ENCODE measurements around the gene SEC61A2. TPM values are rescaled to one million over a fixed set of nuclear protein-coding genes. Genes with fewer than 3 reads are reported as not detected.

The SEC61A2 gene
- total RNA-seq (2014; rRNA removed; shearing (Covaris generic)): 2.5 and 5.4 TPM in 2 replicates

DNA sequence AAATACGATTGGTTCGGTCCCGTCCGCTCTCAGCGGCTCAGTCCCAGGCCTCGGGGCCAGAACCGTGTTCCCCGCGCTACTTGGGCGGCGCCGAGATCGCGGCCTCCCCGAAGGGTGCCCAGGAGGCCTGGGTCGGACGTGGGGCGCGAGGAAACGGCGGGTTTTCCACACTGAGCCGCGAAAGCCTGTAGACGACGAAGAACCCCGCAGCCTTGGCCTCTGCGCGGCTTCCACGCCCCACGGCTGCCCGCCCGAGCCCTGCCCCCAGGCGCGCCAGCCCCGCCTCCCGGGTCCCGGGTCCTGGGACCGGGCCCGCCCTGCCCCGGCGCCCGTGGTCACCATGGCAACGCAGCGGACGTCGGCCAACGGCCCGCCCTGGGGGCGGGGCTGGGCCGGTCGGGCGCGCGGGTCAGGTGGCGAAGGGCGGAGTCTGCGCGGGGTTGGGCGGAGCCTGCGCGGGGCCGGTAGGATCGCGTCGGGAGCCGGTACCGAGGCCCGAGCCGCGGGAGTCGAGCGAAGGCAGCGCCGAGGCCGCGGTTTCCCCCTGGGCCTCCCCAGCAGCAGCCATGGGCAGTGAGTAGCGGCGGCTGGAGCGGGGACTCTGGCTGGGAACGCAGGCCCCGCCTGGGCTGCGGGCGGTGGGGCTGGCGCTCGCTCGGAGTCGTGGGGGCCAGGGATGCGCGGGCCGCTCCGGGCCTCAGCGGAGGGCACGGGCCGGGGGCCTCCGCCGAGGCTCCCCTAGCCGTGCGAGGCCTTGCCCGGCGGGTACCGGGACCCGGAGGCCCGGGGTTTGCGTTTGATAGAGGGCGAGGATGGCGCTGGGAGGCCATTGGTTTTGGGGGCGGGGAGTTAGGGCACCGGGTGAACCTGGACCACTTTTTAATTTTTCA is at the start of gene SEC61A2:
Gene SEC61A2 (plus strand): TSS at position 456 of the 890 bp plus-strand sequence. CDS start 111 bp downstream, at position 567.

DNA sequence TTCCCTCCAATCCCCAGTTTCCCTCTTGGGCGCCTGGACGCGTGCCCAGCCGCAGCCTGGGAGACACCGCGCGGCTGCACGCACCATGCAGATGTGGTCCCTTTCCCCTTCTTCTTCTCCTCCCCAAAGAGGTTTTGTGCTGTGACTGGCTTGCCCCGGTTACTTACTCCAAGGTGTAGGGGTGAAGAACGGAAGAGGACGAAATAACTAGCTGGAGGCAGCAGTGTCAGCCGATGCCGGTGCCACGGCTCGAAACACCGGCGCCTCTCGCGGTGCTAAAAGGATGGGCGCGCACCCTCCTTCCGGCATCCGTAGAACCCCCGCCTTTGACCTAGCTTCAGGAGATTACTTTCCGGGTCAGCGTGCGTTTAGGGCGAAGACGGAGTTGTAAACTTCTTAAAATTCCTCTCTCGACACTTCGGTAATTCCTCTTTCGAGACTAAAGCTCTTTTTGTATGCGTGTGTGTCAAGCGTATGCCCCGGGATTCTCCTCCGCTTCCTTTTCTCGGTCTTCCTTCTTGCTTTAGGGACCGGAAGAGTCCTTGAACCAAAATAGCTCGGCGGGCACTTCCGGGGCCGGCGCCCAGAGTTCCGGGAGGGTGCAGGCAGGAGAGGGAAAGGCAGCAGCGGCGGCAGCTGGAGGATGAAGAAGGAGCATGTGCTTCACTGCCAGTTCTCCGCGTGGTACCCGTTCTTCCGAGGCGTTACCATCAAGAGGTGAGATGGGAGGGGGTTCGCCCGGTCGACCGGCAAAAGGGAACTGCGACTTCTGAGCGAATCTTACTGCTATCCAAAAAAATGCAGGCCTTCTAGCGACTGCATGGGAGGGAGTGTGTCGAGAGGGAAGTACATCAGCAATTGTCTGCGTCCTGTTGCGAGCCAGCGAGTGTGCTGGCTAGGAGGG is 66.4 kb downstream of the SEC61A2 start, which contains the start of the genes CDC123 and NUDT5:
Gene CDC123 (plus strand): TSS at position 586 of the 904 bp plus-strand sequence. CDS start 58 bp downstream, at position 644.
Gene NUDT5 (minus strand): TSS at position 289 of the 904 bp plus-strand sequence. CDS start 9,600 bp downstream, outside the sequence.

Small RNAs within 50 kb of the gene (small RNA-seq; reads per million reads assigned to genes)
- gene MIR548AK (not detected), gene RNU6-88P (not detected)

Other genes starting within 250 kb of the SEC61A2 start
- 10.3 and 10.9 TPM in 2 replicates for gene UPF2, start 86.9 kb upstream of the SEC61A2 start, total RNA-seq (2014; rRNA removed; shearing (Covaris generic))
- 20.0 and 20.6 TPM in 2 replicates for gene DHTKD1, start 60.7 kb upstream of the SEC61A2 start, total RNA-seq (2014; rRNA removed; shearing (Covaris generic))
- gene NUDT5, start 66.2 kb downstream of the SEC61A2 start, total RNA-seq (2014; rRNA removed; shearing (Covaris generic)): 46.3 and 57.6 TPM in 2 replicates
- gene CDC123, start 66.5 kb downstream of the SEC61A2 start, total RNA-seq (2014; rRNA removed; shearing (Covaris generic)): 128 and 129 TPM in 2 replicates
- 0.57 and 1.2 TPM in 2 replicates for gene CAMK1D, start 219.9 kb downstream of the SEC61A2 start, total RNA-seq (2014; rRNA removed; shearing (Covaris generic))

Data from A375 (cell line).